Left colon (tissue), 2 donors: ENCODE data around the gene ST14. TPM values are rescaled to one million over a fixed set of nuclear protein-coding genes. Genes with fewer than 3 reads are reported as not detected.

ENCODE experiments used
- ATAC-seq: fragments of 200-7000 bp; cut with Tn5 transposase; one replicate; pipeline ENCODE4 v1.9.1; 2020; ENCODE audit warnings: mild to moderate bottlenecking, moderate library complexity
- DNase-seq, 2 donors: peaks; one replicate each; pipeline ENCODE4 v3.0.0-alpha.2; 2020
- intact Hi-C, 2 donors: fragments of 100-400 bp; cut with DNase I in 1 of 2; cut with micrococcal nuclease in 1 of 2; formaldehyde crosslinking; loops; one replicate each; pipeline versions ENCODE4 v1.11.2 to v1.14.0; 2022; cut with DNase I, micrococcal nuclease
- total RNA-seq, 2 donors: library from RNA; stranded (reverse); fragmentation: NEBNext Ultra II Directional; extraction: Animal tissue kit (Norgen Biotek cat#: 25700); gene quantifications; one replicate each; pipeline ENCODE4 v1.2.1, GENCODE V29; 2021
- donor health status: DM: no; HTN: no; CAD: no.
- donor health status: DM: yes; HTN: yes; CAD: no.

Gene ST14
- total RNA-seq, 2 donors from 2014 or later = 499 to 535 TPM

- intact Hi-C loops = loop anchor here (10.0 kb wide), 2 partner anchors 55 to 205 kb away; no protein-coding TSS in a partner anchor
- ATAC-seq = no peak
- no peak for DNase-seq
These were observed 29.7 kb upstream of the ST14 start for GRCh38 chr11:130129922-130130321.

GRCh38 chr11:130131961-130132850 is 27.4 kb upstream of the ST14 start:
- peak; percentile 76 for ATAC-seq
- intact Hi-C loops = loop anchor here (2.0 to 10.0 kb wide), 2 partner anchors 207 to 209 kb away; no protein-coding TSS in a partner anchor
- DNase-seq = no peak

- no peak for DNase-seq
- ATAC-seq = no peak
- intact Hi-C loops = loop anchor here (2.0 to 10.0 kb wide), 2 partner anchors 209 to 211 kb away; no protein-coding TSS in a partner anchor
These were observed 25.9 kb upstream of the ST14 start for GRCh38 chr11:130133716-130134115.

- intact Hi-C loops = loop anchor here in 1 of 2 donors (10.0 kb wide), 1 partner anchor 211 kb away; no protein-coding TSS in a partner anchor
- ATAC-seq (no peak), DNase-seq (no peak)
These were observed 23.5 kb upstream of the ST14 start for GRCh38 chr11:130136107-130136506.

GRCh38 chr11:130137999-130138398 is 21.6 kb upstream of the ST14 start:
- ATAC-seq (no peak), DNase-seq (no peak)
- intact Hi-C loops = loop anchor here in 1 of 2 donors (10.0 kb wide), 1 partner anchor 213 kb away; no protein-coding TSS in a partner anchor

- ATAC-seq = no peak
- intact Hi-C loops = loop anchor here in 1 of 2 donors (10.0 kb wide), 1 partner anchor 215 kb away; no protein-coding TSS in a partner anchor
- DNase-seq = no peak
These were observed 20.2 kb upstream of the ST14 start for GRCh38 chr11:130139401-130139800.

- intact Hi-C loops = no loop called here
- DNase-seq = no peak
- ATAC-seq = no peak
These were observed 17.8 kb upstream of the ST14 start for GRCh38 chr11:130141561-130142341.

- ATAC-seq (peak; percentile 41), DNase-seq (peak; percentile 61 to 67)
- intact Hi-C loops = no loop called here
These were observed 15.4 kb upstream of the ST14 start for GRCh38 chr11:130144141-130144540.

GRCh38 chr11:130144861-130145281 is 14.7 kb upstream of the ST14 start:
- no peak for DNase-seq
- intact Hi-C loops = no loop called here

GRCh38 chr11:130145311-130145812 is 14.2 kb upstream of the ST14 start:
- DNase-seq (peak in 1 of 2 donors; percentile 64), ATAC-seq (peak; percentile 74)
- intact Hi-C loops = no loop called here

More at GRCh38 chr11:130144861-130145281, 14.7 kb upstream of the ST14 start:
- no peak for ATAC-seq

GRCh38 chr11:130145975-130146776 is 13.4 kb upstream of the ST14 start:
- peak; percentile 78 to 94 for DNase-seq
- ATAC-seq = peak; percentile 76
- intact Hi-C loops = no loop called here

- DNase-seq (peak in 1 of 2 donors; percentile 70), ATAC-seq (peak; percentile 53)
- intact Hi-C loops = no loop called here
These were observed 12.8 kb upstream of the ST14 start for GRCh38 chr11:130146796-130147195.

GRCh38 chr11:130148796-130149326 is 10.7 kb upstream of the ST14 start:
- DNase-seq (no peak), ATAC-seq (no peak)
- intact Hi-C loops = no loop called here

GRCh38 chr11:130150790-130151189 is 8.8 kb upstream of the ST14 start:
- no peak for ATAC-seq
- no peak for DNase-seq
- intact Hi-C loops = no loop called here

- DNase-seq = no peak
- intact Hi-C loops = no loop called here
- ATAC-seq = no peak
These were observed 8.4 kb upstream of the ST14 start for GRCh38 chr11:130151196-130151595.

GRCh38 chr11:130156108-130157022 is 3.2 kb upstream of the ST14 start:
- no peak for DNase-seq
- peak; percentile 34 for ATAC-seq
- intact Hi-C loops = no loop called here

- DNase-seq = no peak
- ATAC-seq = no peak
- intact Hi-C loops = no loop called here
These were observed 2.5 kb upstream of the ST14 start for GRCh38 chr11:130157101-130157500.
